Karpas-422 (cell line): ENCODE measurements around the gene CASP1. TPM values are rescaled to one million over a fixed set of nuclear protein-coding genes. Genes with fewer than 3 reads are reported as not detected.
A peak's percentile ranks its signal among the peaks of the same experiment; 100 is the strongest.

Experiments
- DNase-seq: peaks from one replicate; pipeline ENCODE4 v3.0.0-alpha.2; 2015
- H2AFZ ChIP-seq: fragments of 200-600 bp; sonication (generic); 2 replicates; pipeline ENCODE4 v1.6.1; 2014; ENCODE audit warnings: antibody characterized with exemption, low read length, mixed read lengths
- H3K27ac ChIP-seq: fragments of 200-600 bp; sonication (generic); 2 replicates; pipeline ENCODE4 v1.5.1; 2014; ENCODE audit warnings: mild to moderate bottlenecking, low read length, moderate library complexity
- H3K27me3 ChIP-seq: fragments of 200-600 bp; sonication (generic); 2 replicates; pipeline ENCODE4 v1.6.1; 2014; ENCODE audit warnings: low read length, mixed read lengths
- H3K36me3 ChIP-seq: fragments of 200-600 bp; sonication (generic); 2 replicates; pipeline ENCODE4 v1.6.1; 2014; ENCODE audit warnings: low read length, mixed read lengths; ENCODE audit not compliant: insufficient read depth
- H3K4me1 ChIP-seq: fragments of 200-600 bp; sonication (generic); 2 replicates; pipeline ENCODE4 v1.6.1; 2014; ENCODE audit warnings: mild to moderate bottlenecking, low read length, mixed read lengths
- H3K4me2 ChIP-seq: fragments of 200-600 bp; sonication (generic); 2 replicates; pipeline ENCODE4 v1.6.1; 2014; ENCODE audit warnings: low read length, low read depth, mild to moderate bottlenecking; ENCODE audit not compliant: poor library complexity, severe bottlenecking
- H3K4me3 ChIP-seq: fragments of 200-600 bp; sonication (generic); 2 replicates; pipeline ENCODE4 v1.5.1; 2014; ENCODE audit warnings: mild to moderate bottlenecking, antibody characterized with exemption, low read length, mixed read lengths
- H3K79me2 ChIP-seq: fragments of 200-600 bp; sonication (generic); 2 replicates; pipeline ENCODE4 v1.6.1; 2014; ENCODE audit warnings: mild to moderate bottlenecking, low read length, mixed read lengths
- H3K9ac ChIP-seq: fragments of 200-600 bp; sonication (generic); 2 replicates; pipeline ENCODE4 v1.6.0; 2014; ENCODE audit warnings: low read length
- H3K9me2 ChIP-seq: fragments of 200-600 bp; sonication (generic), shearing (Covaris generic); replicated peaks from 2 replicates; pipeline ENCODE4 v1.6.0; 2014; ENCODE audit warnings: mild to moderate bottlenecking, low read length, moderate library complexity; ENCODE audit not compliant: insufficient read depth
- H3K9me3 ChIP-seq: fragments of 300-700, 200-600 bp; sonication (generic); 2 replicates; pipeline ENCODE4 v1.6.1; 2014; ENCODE audit warnings: low read length, mixed read lengths
- H4K20me1 ChIP-seq: fragments of 200-600 bp; sonication (generic); 2 replicates; pipeline ENCODE4 v1.6.1; 2014; ENCODE audit warnings: mild to moderate bottlenecking, antibody characterized with exemption, low read length, low read depth; ENCODE audit not compliant: insufficient read depth
- total RNA-seq: library from RNA; depleted of rRNA; stranded (reverse); fragments of >200 nt; shearing (Covaris generic); gene quantifications from 2 replicates; pipeline ENCODE4 v1.2.3, GENCODE V29; 2014; ENCODE audit warnings: low replicate concordance

CASP1 gene
- total RNA-seq, 1 experiment from 2014 or later = 3.9 TPM

- Histone ChIP-seq H3K9ac (no peak overlapping the region), H3K9me3 (no peaks in the 10 kb centered on the region), H3K79me2 (no peaks in the 10 kb centered on the region)
These were observed 12.4 kb downstream of the CASP1 start for GRCh38 chr11:105022527-105022926.

GRCh38 chr11:105007463-105007862, 27.5 kb downstream of the CASP1 start:
- Histone ChIP-seq H3K36me3 (no peaks in the 10 kb centered on the region), H3K79me2 (no peaks in the 10 kb centered on the region), H2AFZ (no peak overlapping the region), H3K4me3 (no peak overlapping the region), H3K27me3 (no peaks in the 10 kb centered on the region), H3K4me1 (no peaks in the 10 kb centered on the region), H4K20me1 (no peaks in the 10 kb centered on the region), H3K9ac (no peak overlapping the region), H3K27ac (no peak overlapping the region), H3K9me3 (no peaks in the 10 kb centered on the region), H3K9me2 (no peaks in the 10 kb centered on the region), H3K4me2 (no peak overlapping the region)
- DNase-seq = no peak

More at GRCh38 chr11:105022527-105022926, 12.4 kb downstream of the CASP1 start:
- no peak overlapping the region for H3K4me3 ChIP-seq
- H3K4me1 ChIP-seq = peaks cover 12% of the 10 kb centered on the region
- H3K9me2 ChIP-seq = no peaks in the 10 kb centered on the region
- no peak overlapping the region for H2AFZ ChIP-seq
- H3K4me2 ChIP-seq = no peak overlapping the region
- no peaks in the 10 kb centered on the region for H4K20me1 ChIP-seq
- DNase-seq = no peak
- H3K27me3 ChIP-seq = no peaks in the 10 kb centered on the region
- no peak overlapping the region for H3K27ac ChIP-seq
- H3K36me3 ChIP-seq = no peaks in the 10 kb centered on the region

DNA sequence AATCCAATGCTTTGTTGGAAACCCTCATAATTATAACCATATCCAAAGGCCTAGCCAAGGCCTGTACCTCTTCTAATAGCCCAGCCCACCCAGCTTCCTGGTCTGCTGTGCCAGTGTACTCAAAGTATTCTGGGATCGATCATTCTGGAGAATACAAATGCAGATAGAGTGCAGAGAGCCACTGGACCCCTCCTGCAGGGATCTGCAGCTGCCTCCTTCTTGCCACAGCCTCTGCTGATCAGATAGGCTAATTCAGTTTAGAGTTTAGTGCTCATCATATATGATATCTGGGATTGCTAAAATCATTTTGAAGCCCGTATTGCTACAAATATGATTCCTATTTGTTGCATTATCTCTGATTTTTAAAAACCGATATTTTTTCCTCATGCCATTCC, 29.5 kb downstream of the CASP1 start:
- H3K27me3 ChIP-seq = no peaks in the 10 kb centered on the region
- H3K4me2 ChIP-seq = no peak overlapping the region

DNA sequence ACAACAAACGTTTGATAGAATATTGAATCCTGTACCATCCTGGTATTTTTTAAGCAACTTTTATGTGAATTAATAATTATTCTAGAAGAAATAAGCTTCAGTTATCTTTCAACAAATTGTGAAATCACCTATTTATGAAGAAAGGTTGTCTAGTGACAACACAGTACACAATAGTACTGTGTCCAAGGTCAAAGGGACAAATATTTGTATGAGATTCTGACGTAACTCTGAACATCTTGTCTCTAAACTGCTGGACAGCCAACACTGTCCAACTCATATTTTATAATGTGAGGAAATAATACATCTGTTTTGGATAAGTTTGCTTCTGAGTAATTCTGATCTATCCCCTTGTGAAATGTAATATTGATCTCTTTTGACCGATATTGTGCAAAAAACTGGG, 30.9 kb downstream of the CASP1 start:
- no peaks in the 10 kb centered on the region for H3K4me1 ChIP-seq
- no peaks in the 10 kb centered on the region for H4K20me1 ChIP-seq
- no peak overlapping the region for H3K27ac ChIP-seq
- H3K4me3 ChIP-seq = no peak overlapping the region
- H3K4me2 ChIP-seq = no peak overlapping the region
- H3K9me3 ChIP-seq = no peaks in the 10 kb centered on the region
- DNase-seq = no peak
- no peaks in the 10 kb centered on the region for H3K79me2 ChIP-seq
- no peak overlapping the region for H2AFZ ChIP-seq
- no peaks in the 10 kb centered on the region for H3K9me2 ChIP-seq
- no peak overlapping the region for H3K9ac ChIP-seq
- no peaks in the 10 kb centered on the region for H3K27me3 ChIP-seq
- no peaks in the 10 kb centered on the region for H3K36me3 ChIP-seq

More for the DNA sequence above, 29.5 kb downstream of the CASP1 start:
- H3K4me1 ChIP-seq = no peaks in the 10 kb centered on the region
- no peaks in the 10 kb centered on the region for H3K79me2 ChIP-seq
- H3K36me3 ChIP-seq = no peaks in the 10 kb centered on the region
- H3K9ac ChIP-seq = no peak overlapping the region
- no peak overlapping the region for H3K4me3 ChIP-seq
- no peaks in the 10 kb centered on the region for H3K9me3 ChIP-seq
- no peaks in the 10 kb centered on the region for H4K20me1 ChIP-seq
- H3K27ac ChIP-seq = no peak overlapping the region
- DNase-seq = no peak
- no peaks in the 10 kb centered on the region for H3K9me2 ChIP-seq
- no peak overlapping the region for H2AFZ ChIP-seq

DNA sequence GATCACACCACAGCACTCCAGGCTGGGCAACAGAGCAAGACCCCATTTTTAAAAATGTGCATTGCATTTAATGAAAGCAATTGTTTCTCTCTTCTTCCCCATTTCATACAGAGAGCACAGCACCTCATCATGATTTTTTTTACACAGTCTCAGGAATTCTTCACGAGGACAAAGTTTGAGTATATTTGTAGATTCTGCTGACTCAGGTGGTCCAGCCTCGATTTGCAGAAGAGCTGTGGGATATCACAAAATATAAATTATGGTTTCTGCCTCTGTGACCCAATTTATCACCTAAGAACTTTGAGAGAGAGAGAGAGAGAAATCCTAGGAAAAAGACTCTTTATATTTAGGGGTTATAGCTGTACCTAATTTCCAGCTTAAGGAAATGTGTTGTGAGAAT, 31.8 kb downstream of the CASP1 start:
- no peaks in the 10 kb centered on the region for H3K79me2 ChIP-seq
- DNase-seq = no peak
- no peaks in the 10 kb centered on the region for H3K36me3 ChIP-seq
- H3K9me3 ChIP-seq = no peaks in the 10 kb centered on the region
- H3K4me3 ChIP-seq = no peak overlapping the region
- no peaks in the 10 kb centered on the region for H3K9me2 ChIP-seq
- no peak overlapping the region for H2AFZ ChIP-seq
- no peaks in the 10 kb centered on the region for H3K27me3 ChIP-seq
- no peak overlapping the region for H3K27ac ChIP-seq
- H3K4me2 ChIP-seq = no peak overlapping the region
- no peaks in the 10 kb centered on the region for H3K4me1 ChIP-seq
- no peaks in the 10 kb centered on the region for H4K20me1 ChIP-seq
- H3K9ac ChIP-seq = no peak overlapping the region

DNA sequence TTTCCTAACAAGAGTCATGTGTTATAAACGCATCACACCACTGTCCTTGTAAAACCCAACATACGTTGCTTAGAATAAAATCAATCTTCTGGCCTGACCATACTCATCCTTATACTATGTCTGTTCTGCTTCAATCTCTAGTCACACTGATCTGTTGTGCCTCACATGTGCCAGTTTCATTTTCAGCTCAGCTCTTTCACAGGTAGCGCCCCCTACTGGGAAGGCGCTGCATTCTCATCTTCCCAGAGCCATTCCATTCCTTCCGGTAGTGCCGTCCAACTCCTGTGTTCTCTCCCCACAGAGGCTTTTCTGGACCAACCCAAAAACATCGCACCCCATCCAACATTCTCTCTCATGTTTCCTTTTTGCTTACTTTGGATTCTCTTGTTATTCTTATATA, 34.1 kb downstream of the CASP1 start:
- H3K9me3 ChIP-seq = no peaks in the 10 kb centered on the region
- no peaks in the 10 kb centered on the region for H3K36me3 ChIP-seq
- no peaks in the 10 kb centered on the region for H3K9me2 ChIP-seq
- no peak overlapping the region for H3K9ac ChIP-seq
- H2AFZ ChIP-seq = no peak overlapping the region
- H3K4me3 ChIP-seq = no peak overlapping the region
- no peaks in the 10 kb centered on the region for H3K79me2 ChIP-seq
- no peaks in the 10 kb centered on the region for H3K4me1 ChIP-seq
- no peak overlapping the region for H3K4me2 ChIP-seq
- no peaks in the 10 kb centered on the region for H4K20me1 ChIP-seq
- H3K27me3 ChIP-seq = no peaks in the 10 kb centered on the region
- peak; percentile 90 for DNase-seq
- no peak overlapping the region for H3K27ac ChIP-seq

- peak; percentile 64 for DNase-seq
- H3K9ac ChIP-seq = no peak overlapping the region
- no peaks in the 10 kb centered on the region for H3K36me3 ChIP-seq
- H3K4me2 ChIP-seq = no peak overlapping the region
- H3K9me3 ChIP-seq = no peaks in the 10 kb centered on the region
- H3K9me2 ChIP-seq = no peaks in the 10 kb centered on the region
- no peaks in the 10 kb centered on the region for H3K27me3 ChIP-seq
- H4K20me1 ChIP-seq = no peaks in the 10 kb centered on the region
- no peak overlapping the region for H3K27ac ChIP-seq
- no peaks in the 10 kb centered on the region for H3K79me2 ChIP-seq
- no peak overlapping the region for H3K4me3 ChIP-seq
- H2AFZ ChIP-seq = no peak overlapping the region
- no peaks in the 10 kb centered on the region for H3K4me1 ChIP-seq
These were observed 34.8 kb downstream of the CASP1 start for GRCh38 chr11:105000167-105000566.

GRCh38 chr11:104999721-105000120, 35.2 kb downstream of the CASP1 start:
- DNase-seq = no peak
- H2AFZ ChIP-seq = no peak overlapping the region
- no peaks in the 10 kb centered on the region for H3K27me3 ChIP-seq
- H4K20me1 ChIP-seq = no peaks in the 10 kb centered on the region
- no peak overlapping the region for H3K4me3 ChIP-seq
- no peak overlapping the region for H3K27ac ChIP-seq
- H3K36me3 ChIP-seq = no peaks in the 10 kb centered on the region
- no peaks in the 10 kb centered on the region for H3K9me2 ChIP-seq
- no peaks in the 10 kb centered on the region for H3K9me3 ChIP-seq
- no peak overlapping the region for H3K4me2 ChIP-seq
- H3K79me2 ChIP-seq = no peaks in the 10 kb centered on the region
- no peak overlapping the region for H3K9ac ChIP-seq
- no peaks in the 10 kb centered on the region for H3K4me1 ChIP-seq

GRCh38 chr11:104997288-104997687, 37.7 kb downstream of the CASP1 start:
- no peak overlapping the region for H3K4me3 ChIP-seq
- H3K27ac ChIP-seq = no peak overlapping the region
- H3K9me2 ChIP-seq = no peaks in the 10 kb centered on the region
- no peaks in the 10 kb centered on the region for H3K4me1 ChIP-seq
- no peak overlapping the region for H3K9ac ChIP-seq
- no peaks in the 10 kb centered on the region for H4K20me1 ChIP-seq
- DNase-seq = peak; percentile 60
- H3K79me2 ChIP-seq = no peaks in the 10 kb centered on the region
- no peaks in the 10 kb centered on the region for H3K36me3 ChIP-seq
- H2AFZ ChIP-seq = no peak overlapping the region
- H3K4me2 ChIP-seq = no peak overlapping the region
- no peaks in the 10 kb centered on the region for H3K9me3 ChIP-seq
- no peaks in the 10 kb centered on the region for H3K27me3 ChIP-seq
